GM12878 (cell line): Measurements from ENCODE around the gene RNF150. TPM values are rescaled to one million over a fixed set of nuclear protein-coding genes. Genes with fewer than 3 reads are reported as not detected.

Experiments used
- ATAC-seq: fragments of 200-7000 bp; cut with Tn5 transposase; 3 replicates; pipeline ENCODE4 v1.9.1; 2020; ENCODE audit warnings: mild to moderate bottlenecking, moderate library complexity
- BruUV-seq: library from RNA; stranded (reverse); fragments of 400-500 nt; replicated peaks from 2 replicates; lab custom pipeline; 2021; lab: Mats Ljungman, UMichigan
- CTCF ChIA-PET: fragments of 300-600 bp; sonication (Branson Sonifier 250); formaldehyde crosslinking; extraction: SDS; loops from one replicate; lab custom pipeline; 2021; ENCODE audit warnings: inconsistent platforms; lab: Yijun Ruan, JAX
- POLR2A ChIA-PET: fragments of 350-600 bp; formaldehyde crosslinking; extraction: SDS; loops from one replicate; lab custom pipeline; 2021; ENCODE audit warnings: inconsistent platforms; lab: Charles Lee
- RAD21 ChIA-PET: fragments of 300-600 bp; sonication (Branson Sonifier 250); formaldehyde crosslinking; loops from one replicate; lab custom pipeline; 2023; ENCODE audit warnings: antibody characterized with exemption; ENCODE audit not compliant: unreplicated experiment; lab: Charles Lee
- SMC1A ChIA-PET: fragments of 300-600 bp; sonication (Branson Sonifier 250); formaldehyde crosslinking; loops from one replicate; lab custom pipeline; 2023; ENCODE audit not compliant: unreplicated experiment, uncharacterized antibody; lab: Charles Lee
- DNase-seq: peaks from one replicate; pipeline ENCODE4 v3.0.0-alpha.2; 2011; ENCODE audit warnings: low read depth, low spot score
- FAIRE-seq: peaks from 3 replicates; lab custom pipeline; 2011; peaks lifted over from hg19 to GRCh38; lab: Jason Lieb, UNC
- H2AFZ ChIP-seq: 2 replicates; pipeline ENCODE4 v1.6.0; 2011; ENCODE audit warnings: low read depth, low read length, control low read depth; ENCODE audit not compliant: control insufficient read depth
- H3K27ac ChIP-seq: 2 replicates; pipeline ENCODE4 v1.5.1; 2011; ENCODE audit warnings: control low read depth; ENCODE audit not compliant: control insufficient read depth, insufficient read depth
- H3K27me3 ChIP-seq, 2 experiments: replicated peaks in 1 of 2; 2 replicates each; pipeline versions ENCODE4 v1.6.0 to v1.6.1; 2011; ENCODE audit warnings: low read length in 1 of 2; ENCODE audit not compliant: control insufficient read depth in 2 of 2, insufficient read depth in 2 of 2
- H3K36me3 ChIP-seq, 2 experiments: 2 replicates each; pipeline ENCODE4 v1.5.1; 2011; ENCODE audit warnings: low read length in 1 of 2; ENCODE audit not compliant: control insufficient read depth in 2 of 2, insufficient read depth in 2 of 2
- H3K4me1 ChIP-seq: 2 replicates; pipeline ENCODE4 v1.6.1; 2011; ENCODE audit warnings: mild to moderate bottlenecking, low read length, moderate library complexity, mixed read lengths; ENCODE audit not compliant: control insufficient read depth, insufficient read depth
- H3K4me2 ChIP-seq: 2 replicates; pipeline ENCODE4 v1.6.0; 2011; ENCODE audit warnings: control low read depth; ENCODE audit not compliant: control insufficient read depth, insufficient read depth
- H3K4me3 ChIP-seq: fragments of 200-600 bp; sonication (generic); 2 replicates; pipeline ENCODE4 v1.5.1; 2016
- H3K79me2 ChIP-seq: 2 replicates; pipeline ENCODE4 v1.6.0; 2011; ENCODE audit warnings: low read length; ENCODE audit not compliant: control insufficient read depth, insufficient read depth
- H3K9ac ChIP-seq: 2 replicates; pipeline ENCODE4 v1.8.0; 2011; ENCODE audit warnings: low read length, control low read depth, mixed read lengths; ENCODE audit not compliant: control insufficient read depth, insufficient read depth
- H3K9me3 ChIP-seq: replicated peaks from 3 replicates; pipeline ENCODE4 v1.5.1; 2011; ENCODE audit warnings: mild to moderate bottlenecking, low read length; ENCODE audit not compliant: control insufficient read depth, insufficient read depth
- H4K20me1 ChIP-seq: 2 replicates; pipeline ENCODE4 v1.6.0; 2011; ENCODE audit not compliant: control insufficient read depth, insufficient read depth
- CEBPB ChIP-seq, 2 experiments: fragments of 150-350 bp in 1 of 2; IDR thresholded peaks; 2 replicates each; pipeline ENCODE4 v1.6.1; 2012 to 2014; ENCODE audit warnings: low read depth in 2 of 2, low read length in 2 of 2, borderline replicate concordance in 1 of 2, inconsistent platforms in 1 of 2
- CHD1 ChIP-seq: IDR thresholded peaks from 2 replicates; pipeline ENCODE4 v1.6.1; 2012; ENCODE audit warnings: low read depth, low read length, improper control_type of control experiment
- CREB1 ChIP-seq: IDR thresholded peaks from 2 replicates; pipeline ENCODE4 v1.6.1; 2012; ENCODE audit warnings: low read depth, mild to moderate bottlenecking, inconsistent platforms
- CUX1 ChIP-seq: IDR thresholded peaks from 2 replicates; pipeline ENCODE4 v1.6.1; 2012; ENCODE audit warnings: improper control_type of control experiment, low read depth, low read length; ENCODE audit not compliant: insufficient replicate concordance
- HCFC1 ChIP-seq: fragments of 150-350 bp; IDR thresholded peaks from 2 replicates; pipeline ENCODE4 v1.6.1; 2014; ENCODE audit warnings: low read length
- MEF2B ChIP-seq: fragments of 450-650 bp; IDR thresholded peaks from 2 replicates; pipeline ENCODE4 v1.6.1; 2018; ENCODE audit warnings: mild to moderate bottlenecking, moderate library complexity; ENCODE audit not compliant: partially characterized antibody, poor library complexity, severe bottlenecking
- SREBF1 ChIP-seq: IDR thresholded peaks from 2 replicates; pipeline ENCODE4 v1.6.1; 2012; ENCODE audit warnings: mild to moderate bottlenecking, low read length
- SRF ChIP-seq, 2 experiments: IDR thresholded peaks; 2 replicates each; pipeline ENCODE4 v1.6.1; 2011; ENCODE audit warnings: low read depth in 2 of 2, low read length in 2 of 2, mild to moderate bottlenecking in 1 of 2, moderate library complexity in 1 of 2
- TCF3 ChIP-seq: IDR thresholded peaks from 2 replicates; pipeline ENCODE4 v1.6.1; 2012; ENCODE audit warnings: low read depth, mild to moderate bottlenecking, low read length, borderline replicate concordance; ENCODE audit not compliant: insufficient read depth
- ZBTB33 ChIP-seq: fragments of 450-650 bp; IDR thresholded peaks from 2 replicates; pipeline ENCODE4 v1.6.1; 2017; ENCODE audit warnings: mild to moderate bottlenecking
- ZNF622 ChIP-seq: fragments of 450-650 bp; IDR thresholded peaks from 2 replicates; pipeline ENCODE4 v1.6.1; 2017; ENCODE audit warnings: mild to moderate bottlenecking, inconsistent platforms
- WGBS: methylation state at CpG from one replicate; pipeline ENCODE4 v1.1.6; 2016; ENCODE audit warnings: low lambda C conversion rate; ENCODE audit not compliant: insufficient replicate concordance, insufficient coverage; ENCODE audit errors: missing lambda C conversion rate; 5-methylcytosine and 5-hydroxymethylcytosine counted together
- in situ Hi-C: fragments of 300-500 bp; cut with MboI; formaldehyde crosslinking; loops from 9 replicates; pipeline ENCODE4 v1.14.3; 2018; ENCODE audit warnings: mixed read lengths
- intact Hi-C: fragments of 100-400 bp; cut with micrococcal nuclease; formaldehyde crosslinking; loops from one replicate; pipeline ENCODE4 v1.14.2; 2022; ENCODE audit not compliant: unreplicated experiment
- polyA plus RNA-seq, 11 experiments: library from polyadenylated mRNA; depleted of rRNA in 4 of 11; unstranded in 6 of 11; stranded (reverse) in 5 of 11; fragments of >200 nt; fragmentation: Nextera tagmentation in 4 of 11; fragmentation: Illumina TruSeq in 1 of 11; extraction: Ambion mirVana in 4 of 11; extraction: Trizol in 1 of 11; gene quantifications; 1 replicate in 1 of 11; 2 replicates in 10 of 11; pipeline versions ENCODE4 v1.2.1 to v1.2.3, GENCODE V29; 2011 to 2016; ENCODE audit warnings: inconsistent platforms in 2 of 11, missing spikeins in 2 of 11, low read depth in 1 of 11
- total RNA-seq, 4 experiments: library from RNA; depleted of rRNA in 3 of 4; stranded (reverse); fragments of >200 nt in 3 of 4; fragmentation: Illumina TruSeq in 1 of 4; extraction: Trizol in 1 of 4; gene quantifications; 2 replicates each; pipeline versions ENCODE4 v1.2.1 to v1.2.3, GENCODE V29; 2013 to 2021

Gene RNF150
- total and polyA plus RNA-seq, 10 of the 15 experiments (the other 5 are each of a cell fraction or from before 2014, with no cell fraction given): 0.01 to 2.3 (median 0.04) TPM; not detected in 6

- CTCF ChIA-PET: no interaction called here
- no peaks in the 10 kb centered on the region for H3K79me2 ChIP-seq
- POLR2A ChIA-PET: no interaction called here
- no peak for TF ChIP-seq CHD1
- TF ChIP-seq HCFC1: no peak
- TF ChIP-seq SREBF1: no peak
- no peak for TF ChIP-seq CUX1
- no peak for TF ChIP-seq ZNF622
- no peak for TF ChIP-seq CREB1
- TF ChIP-seq MEF2B: no peak
- no peak for TF ChIP-seq TCF3
- TF ChIP-seq SRF (IDR thresholded peaks at IDR 0.05; ENCODE audit: low read depth in 2 of 2, low read length in 2 of 2): no peak
- no peak for TF ChIP-seq CEBPB (IDR thresholded peaks at IDR 0.05; ENCODE audit: borderline replicate concordance in 1 of 2, low read depth in 2 of 2, low read length in 2 of 2)
- TF ChIP-seq ZBTB33: no peak
- SMC1A ChIA-PET: interaction anchor here (0.9 to 2.2 kb wide), 2 partner anchors 21 to 825 kb away, joined by 3 to 5 read pairs; no protein-coding TSS in a partner anchor
- 44% methylated on average over 5 of the region's 5 CpGs for WGBS
- H3K27ac ChIP-seq: no peak overlapping the region
- H4K20me1 ChIP-seq: no peaks in the 10 kb centered on the region
- no peak for ATAC-seq
- H3K4me1 ChIP-seq: no peaks in the 10 kb centered on the region
- H3K9me3 ChIP-seq: no peaks in the 10 kb centered on the region
- H3K9ac ChIP-seq: no peak overlapping the region
- H3K27me3 ChIP-seq: no peaks in the 10 kb centered on the region
- H3K36me3 ChIP-seq: no peaks in the 10 kb centered on the region
- H3K4me2 ChIP-seq: no peak overlapping the region
- intact Hi-C loops (no loop called here), in situ Hi-C loops (no loop called here)
- no TSS peak for BruUV-seq
- H3K4me3 ChIP-seq: no peak overlapping the region
- FAIRE-seq: no peak
- no peak overlapping the region for H2AFZ ChIP-seq
- DNase-seq: no peak
- RAD21 ChIA-PET: no interaction called here
These were observed 147.2 kb downstream of the RNF150 start for GRCh38 chr4:140986045-140986444.
